GM18519 (cell line): ENCODE measurements around the gene SMYD4.

Experiments
- ATAC-seq: cut with Tn5 transposase; IDR thresholded peaks from one replicate; pipeline ENCODE4 v1.9.1; 2021; ENCODE audit warnings: mild to moderate bottlenecking, moderate library complexity; ENCODE audit not compliant: unreplicated experiment, low FRiP score

SMYD4 gene

DNA sequence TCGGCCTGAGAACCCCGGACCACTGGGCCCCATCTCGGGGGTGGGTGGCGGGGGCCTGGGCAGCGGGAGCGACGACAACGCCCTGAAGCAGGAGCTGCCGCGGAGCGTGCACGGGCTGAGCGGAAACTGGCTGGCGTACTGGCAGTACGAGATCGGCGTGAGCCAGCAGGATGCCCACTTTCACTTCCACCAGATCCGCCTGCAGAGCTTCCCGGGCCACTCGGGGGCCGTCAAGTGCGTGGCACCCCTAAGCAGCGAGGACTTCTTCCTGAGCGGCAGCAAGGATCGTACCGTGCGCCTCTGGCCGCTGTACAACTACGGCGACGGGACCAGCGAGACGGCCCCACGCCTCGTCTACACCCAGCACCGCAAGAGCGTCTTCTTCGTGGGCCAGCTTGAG is 95.9 kb downstream of the SMYD4 start:
- no peak for ATAC-seq

- no peak for ATAC-seq
These were observed 96.8 kb downstream of the SMYD4 start for GRCh38 chr17:1732833-1733321.

GRCh38 chr17:1732241-1732832 is 97.4 kb downstream of the SMYD4 start:
- ATAC-seq = no peak

DNA sequence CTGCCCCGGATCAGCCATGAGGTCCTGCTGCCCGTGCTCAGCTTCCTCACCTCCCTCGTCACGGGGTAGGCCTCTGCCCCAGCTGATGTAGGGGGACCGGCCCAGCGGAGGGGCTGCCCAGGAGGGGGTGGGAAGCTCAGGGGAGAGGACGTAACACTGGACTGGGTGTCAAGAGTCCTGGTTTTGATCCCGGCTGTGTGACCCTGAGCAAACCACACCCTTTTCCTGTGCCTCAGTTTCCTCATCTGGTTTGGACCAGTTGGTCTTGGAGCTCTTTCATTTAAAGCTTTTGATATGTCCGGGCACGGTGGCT is 98.6 kb downstream of the SMYD4 start:
- ATAC-seq = no peak

DNA sequence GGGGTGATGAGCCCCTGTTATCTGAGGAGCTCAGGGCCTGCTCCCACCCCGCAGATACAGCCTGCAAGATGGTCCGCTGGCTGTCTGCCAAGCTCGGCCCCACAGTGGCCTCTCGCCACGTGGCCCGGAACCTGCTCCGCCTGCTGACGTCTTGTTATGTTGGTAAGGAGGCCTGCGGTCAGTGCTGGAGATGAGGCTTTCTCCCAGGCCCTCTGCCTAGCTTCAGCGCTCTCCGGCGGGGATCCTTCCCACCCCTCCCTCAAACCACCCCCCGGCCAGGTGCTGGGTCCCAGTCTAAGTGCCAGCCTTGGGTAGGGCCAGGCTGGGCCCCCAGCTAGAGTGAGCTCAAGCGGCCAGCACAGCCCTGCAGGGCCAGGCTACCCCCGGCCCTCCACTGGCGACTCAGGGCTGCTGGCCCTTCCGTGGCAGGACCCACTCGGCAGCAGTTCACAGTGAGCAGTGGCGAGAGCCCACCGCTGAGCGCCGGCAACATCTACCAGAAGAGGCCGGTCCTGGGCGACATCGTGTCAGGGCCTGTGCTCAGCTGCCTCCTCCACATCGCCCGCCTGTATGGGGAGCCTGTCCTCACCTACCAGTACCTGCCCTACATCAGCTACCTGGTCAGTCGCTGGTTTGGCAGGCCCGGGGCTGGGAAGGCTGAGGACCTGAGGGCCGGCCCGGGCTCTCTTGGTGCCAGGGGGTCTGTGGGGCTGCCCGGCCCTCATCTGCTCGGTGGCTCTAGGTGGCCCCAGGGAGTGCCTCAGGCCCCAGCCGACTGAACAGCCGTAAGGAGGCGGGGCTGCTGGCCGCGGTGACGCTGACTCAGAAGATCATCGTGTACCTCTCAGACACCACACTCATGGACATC is 99.1 kb downstream of the SMYD4 start:
- ATAC-seq = no peak

DNA sequence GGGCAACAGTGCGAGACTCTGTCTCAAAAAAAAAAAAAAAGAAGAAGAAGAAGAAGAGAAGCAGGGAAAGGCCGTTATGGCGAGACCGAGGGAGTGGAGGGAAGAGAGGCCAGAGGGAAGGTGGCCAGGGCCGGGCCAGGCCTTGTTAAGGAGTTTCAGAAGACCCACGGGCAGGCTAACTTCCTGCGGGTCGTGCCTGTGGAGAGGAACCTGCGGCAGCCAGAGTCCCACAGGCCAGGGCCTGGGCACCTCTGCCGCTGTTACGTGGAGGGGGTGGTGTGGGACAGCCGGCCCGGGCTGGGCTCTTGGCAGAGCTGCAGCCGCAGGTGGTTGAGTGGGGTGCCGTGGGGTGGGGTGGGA is 99.8 kb downstream of the SMYD4 start:
- no peak for ATAC-seq
